ENCODE data around the gene RPN2. TPM values are rescaled to one million over a fixed set of nuclear protein-coding genes. Genes with fewer than 3 reads are reported as not detected.

RPN2 gene
- polyA plus RNA-seq, 1 of the 3 experiments (the other 2 are of a cell fraction), result 420 TPM

- TF ChIP-seq USF1 (IDR thresholded peaks at IDR 0.05; ENCODE audit: borderline replicate concordance, low read depth) (no peak), GABPA (IDR thresholded peaks at IDR 0.05; ENCODE audit: low read depth) (no peak), SMC3 (IDR thresholded peaks at IDR 0.05; ENCODE audit: low read depth, low read length) (no peak), TAF1 (IDR thresholded peaks at IDR 0.05; ENCODE audit: borderline replicate concordance, low read depth, low read length) (no peak)
These were observed 84.6 kb downstream of the RPN2 start (continued) for GRCh38 chr20:37263686-37264085.

GRCh38 chr20:37265152-37265551 is 86.0 kb downstream of the RPN2 start:
- no peak overlapping the region for H3K9ac ChIP-seq
- H3K36me3 ChIP-seq (replicated peaks in 1 of 2; ENCODE audit: control insufficient read depth in 1 of 2, insufficient read depth in 2 of 2, low read length in 1 of 2), result no peaks in the 10 kb centered on the region
- H3K27ac ChIP-seq (ENCODE audit: low read depth in 2 of 2, low read length in 1 of 2), result peak overlapping the region in 1 of 2 experiments; percentile 45; a peak in 1 of 4 replicates
- no peak overlapping the region for H3K4me3 ChIP-seq (ENCODE audit: low read depth in 2 of 2, low read length in 1 of 2)
- no peaks in the 10 kb centered on the region for H3F3A ChIP-seq (replicated peaks; ENCODE audit: insufficient read depth)
- H3K9me2 ChIP-seq, result no peaks in the 10 kb centered on the region
- POLR2A ChIA-PET, result interaction anchor here (0.6 to 0.7 kb wide), 2 partner anchors 273 to 471 kb away, joined by 3 to 4 read pairs; no protein-coding TSS in a partner anchor
- H3K9me3 ChIP-seq, result no peaks in the 10 kb centered on the region
- H3K4me1 ChIP-seq (ENCODE audit: control insufficient read depth in 1 of 2, insufficient read depth in 2 of 2, low read depth in 1 of 2, low read length in 1 of 2), result peaks cover 0 to 11% of the 10 kb centered on the region in 2 experiments; a peak in 1 of 4 replicates
- no peak for DNase-seq
- CTCF ChIA-PET, result interaction anchor here (0.8 to 1.3 kb wide), 3 partner anchors 15 to 49 kb away, joined by 3 to 5 read pairs (median 3); no protein-coding TSS in a partner anchor
- WGBS (ENCODE audit: low lambda C conversion rate), result 84% methylated on average over 4 of the region's 4 CpGs
- no peak for TF ChIP-seq NRF1 (IDR thresholded peaks at IDR 0.05; ENCODE audit: low read depth, low read length)
- TF ChIP-seq MAX (IDR thresholded peaks at IDR 0.05; ENCODE audit: low read depth), result no peak
- TF ChIP-seq PBX3 (IDR thresholded peaks at IDR 0.05), result no peak
- no peak for TF ChIP-seq CTCF (IDR thresholded peaks at IDR 0.05)
- TF ChIP-seq ZBTB33 (IDR thresholded peaks at IDR 0.05; ENCODE audit: borderline replicate concordance, low read depth), result no peak
- no peak for TF ChIP-seq REST (IDR thresholded peaks at IDR 0.05; ENCODE audit: low read depth, low read length)
- no peak for TF ChIP-seq GABPA (IDR thresholded peaks at IDR 0.05; ENCODE audit: low read depth)
- no peak for TF ChIP-seq FOSL2 (IDR thresholded peaks at IDR 0.05; ENCODE audit: borderline replicate concordance, low read depth)
- TF ChIP-seq FOXM1 (IDR thresholded peaks at IDR 0.05; ENCODE audit: low read depth), result no peak
- TF ChIP-seq USF1 (IDR thresholded peaks at IDR 0.05; ENCODE audit: borderline replicate concordance, low read depth), result no peak
- TF ChIP-seq IRF3 (IDR thresholded peaks at IDR 0.05; ENCODE audit: low read depth, low read length), result no peak
- TF ChIP-seq ELF1 (IDR thresholded peaks at IDR 0.05), result no peak
- TF ChIP-seq SMC3 (IDR thresholded peaks at IDR 0.05; ENCODE audit: low read depth, low read length), result no peak
- TF ChIP-seq MXI1 (IDR thresholded peaks at IDR 0.05; ENCODE audit: low read depth, low read length), result no peak
- TF ChIP-seq TEAD4 (IDR thresholded peaks at IDR 0.05; ENCODE audit: borderline replicate concordance, insufficient read depth), result no peak
- no peak for TF ChIP-seq EZH2phosphoT487 (IDR thresholded peaks at IDR 0.05; ENCODE audit: borderline replicate concordance, low read depth)
- peaks cover 7% of the 10 kb centered on the region; the same call in 1 of the 2 replicates for H3K27me3 ChIP-seq (ENCODE audit: insufficient read depth)
- H3K4me2 ChIP-seq, result no peak overlapping the region
- H4K20me1 ChIP-seq (ENCODE audit: insufficient read depth), result no peaks in the 10 kb centered on the region
- H2AFZ ChIP-seq (ENCODE audit: low read depth), result no peak overlapping the region
- H3K79me2 ChIP-seq (ENCODE audit: insufficient read depth), result no peaks in the 10 kb centered on the region
